IPS DF 19.7 (cell line): ENCODE results near the gene KRTAP1-4.
"Not testable (repeated sequence)": the region's sequence is repeated elsewhere in the genome, so short reads cannot be mapped to it uniquely, and the experiment has no call there.

ENCODE experiments used
- DNase-seq: peaks from one replicate; pipeline ENCODE4 v3.0.0-alpha.2; 2013; ENCODE audit warnings: low read depth, low spot score

The KRTAP1-4 gene

GRCh38 chr17:41029633-41030245, at the start of gene KRTAP1-4:
Gene KRTAP1-4, minus strand, starts transcription at chr17:41030195. Its CDS starts 117 bp downstream, at chr17:41030078.
- no peak for DNase-seq

- no peak for DNase-seq
Observed at GRCh38 chr17:41076788-41077187, 46.8 kb upstream of the KRTAP1-4 start.

- DNase-seq, result no peak
Observed at GRCh38 chr17:41073676-41074075, 43.7 kb upstream of the KRTAP1-4 start.

GRCh38 chr17:41071606-41072360, 41.8 kb upstream of the KRTAP1-4 start:
- no peak for DNase-seq

GRCh38 chr17:41069031-41069430, 39.0 kb upstream of the KRTAP1-4 start:
- no peak for DNase-seq

GRCh38 chr17:41067281-41067680, 37.3 kb upstream of the KRTAP1-4 start:
- DNase-seq, result no peak

GRCh38 chr17:41065829-41066624, 36.0 kb upstream of the KRTAP1-4 start, which contains the start of gene KRTAP2-4:
Gene KRTAP2-4, minus strand, starts transcription at chr17:41065879. Its CDS starts 34 bp downstream, at chr17:41065845.
- DNase-seq, result no peak

- DNase-seq, result not testable (repeated sequence)
Observed at GRCh38 chr17:41065016-41065689, 35.2 kb upstream of the KRTAP1-4 start.

- no peak for DNase-seq
Observed at GRCh38 chr17:41064301-41064700, 34.3 kb upstream of the KRTAP1-4 start.

GRCh38 chr17:41063449-41063848, 33.5 kb upstream of the KRTAP1-4 start:
- DNase-seq, result no peak

- DNase-seq, result no peak
Observed at GRCh38 chr17:41061964-41062363, 32.0 kb upstream of the KRTAP1-4 start.

GRCh38 chr17:41060052-41060604, 30.1 kb upstream of the KRTAP1-4 start, which contains the start of gene KRTAP2-3:
Gene KRTAP2-3, minus strand, starts transcription at chr17:41060114. Its CDS starts 64 bp downstream, at chr17:41060050.
- DNase-seq, result no peak

GRCh38 chr17:41059276-41060051, 29.5 kb upstream of the KRTAP1-4 start:
- DNase-seq, result not testable (repeated sequence)

GRCh38 chr17:41058741-41059140, 28.7 kb upstream of the KRTAP1-4 start:
- DNase-seq, result no peak

- no peak for DNase-seq
Observed at GRCh38 chr17:41057547-41057946, 27.6 kb upstream of the KRTAP1-4 start.

- DNase-seq, result not testable (repeated sequence)
Observed at GRCh38 chr17:41055130-41055529, 25.1 kb upstream of the KRTAP1-4 start, which contains the start of gene KRTAP2-2. Gene KRTAP2-2, minus strand, starts transcription at chr17:41055230. Its CDS starts 19 bp downstream, at chr17:41055211.

- not testable (repeated sequence) for DNase-seq
Observed at GRCh38 chr17:41054556-41054955, 24.6 kb upstream of the KRTAP1-4 start.

GRCh38 chr17:41054025-41054424, 24.0 kb upstream of the KRTAP1-4 start:
- no peak for DNase-seq

GRCh38 chr17:41052566-41052965, 22.6 kb upstream of the KRTAP1-4 start:
- no peak for DNase-seq

- no peak for DNase-seq
Observed at GRCh38 chr17:41049110-41049509, 19.1 kb upstream of the KRTAP1-4 start.
